SKM-1 treated with dmso at 0.1 percent for 144 hours (cell line): ENCODE measurements around the gene FGFR4.

Experiments
- DNase-seq: peaks from one replicate; lab custom pipeline; 2025; ENCODE audit not compliant: unreplicated experiment; lab: John Stamatoyannopoulos, UW

Gene FGFR4

GRCh38 chr5:177131019-177131320 lies 44.3 kb downstream of the FGFR4 start:
- no peak for DNase-seq

GRCh38 chr5:177131352-177132135 lies 44.8 kb downstream of the FGFR4 start:
- no peak for DNase-seq

GRCh38 chr5:177132136-177133095 lies 45.7 kb downstream of the FGFR4 start:
- DNase-seq: no peak

GRCh38 chr5:177133096-177133852 lies 46.6 kb downstream of the FGFR4 start, which contains the start of gene NSD1:
TSS of gene NSD1 (plus strand) at chr5:177133773. CDS start at chr5:177135104, 1,331 bp downstream.
- DNase-seq: peak; percentile 77

- DNase-seq: peak; percentile 38
Observed at GRCh38 chr5:177133853-177134696, 47.4 kb downstream of the FGFR4 start.

GRCh38 chr5:177134697-177135225 lies 48.0 kb downstream of the FGFR4 start:
- DNase-seq: no peak

- no peak for DNase-seq
Observed at GRCh38 chr5:177140312-177140711, 53.6 kb downstream of the FGFR4 start.

GRCh38 chr5:177141496-177141895 lies 54.8 kb downstream of the FGFR4 start:
- DNase-seq: no peak

GRCh38 chr5:177142098-177142611 lies 55.4 kb downstream of the FGFR4 start:
- no peak for DNase-seq

GRCh38 chr5:177142778-177143177 lies 56.1 kb downstream of the FGFR4 start:
- DNase-seq: no peak

GRCh38 chr5:177146891-177147638 lies 60.4 kb downstream of the FGFR4 start:
- DNase-seq: no peak
